Mammary epithelial cell (primary cell): Measurements from ENCODE around the gene LAMTOR5.
"Not testable (repeated sequence)": the region's sequence is repeated elsewhere in the genome, so short reads cannot be mapped to it uniquely, and the experiment has no call there.

Experiments
- CTCF ChIP-seq, 2 donors: IDR thresholded peaks in 1 of 2; conservative IDR thresholded peaks in 1 of 2; 2 replicates each; pipeline ENCODE4 v1.5.1; 2011 to 2012; ENCODE audit warnings: inconsistent platforms in 2 of 2, low read length in 2 of 2, mild to moderate bottlenecking in 2 of 2, control low read depth in 1 of 2, low read depth in 1 of 2; ENCODE audit not compliant: insufficient read depth in 1 of 2; ENCODE audit errors: extremely low read depth in 1 of 2
- EZH2 ChIP-seq: IDR thresholded peaks from 2 replicates; pipeline ENCODE4 v1.6.1; 2012; ENCODE audit warnings: low read length, inconsistent platforms, borderline replicate concordance

- not testable (repeated sequence) for TF ChIP-seq CTCF (conservative IDR thresholded peaks at IDR 0.05 in 1 of 2, IDR thresholded peaks at IDR 0.05 in 1 of 2; ENCODE audit: extremely low read depth in 1 of 2, insufficient read depth in 1 of 2, low read depth in 1 of 2, low read length in 2 of 2); EZH2
Observed at GRCh38 chr1:110413045-110413444, 5.6 kb upstream of the LAMTOR5 start.
